GM12891 (cell line): ENCODE results near the gene ASIC2.

Source experiments
- PAX5 ChIP-seq: IDR thresholded peaks from 2 replicates; pipeline ENCODE4 v1.6.1; 2011; ENCODE audit warnings: low read length, moderate library complexity, mild to moderate bottlenecking; ENCODE audit not compliant: insufficient read depth, severe bottlenecking
- POLR2A ChIP-seq: IDR thresholded peaks from 2 replicates; pipeline ENCODE4 v1.6.1; 2011; ENCODE audit warnings: low read depth, low read length, control low read depth
- POLR2AphosphoS5 ChIP-seq: IDR thresholded peaks from 2 replicates; pipeline ENCODE4 v1.6.1; 2011; ENCODE audit warnings: low read depth, low read length, control low read depth
- POU2F2 ChIP-seq: IDR thresholded peaks from 2 replicates; pipeline ENCODE4 v1.6.1; 2011; ENCODE audit warnings: low read depth, mild to moderate bottlenecking, control low read depth, low read length, moderate library complexity
- SPI1 ChIP-seq: IDR thresholded peaks from 2 replicates; pipeline ENCODE4 v1.6.1; 2011; ENCODE audit warnings: low read depth, low read length, control low read depth
- TAF1 ChIP-seq: IDR thresholded peaks from 2 replicates; pipeline ENCODE4 v1.6.1; 2011; ENCODE audit warnings: low read depth, low read length, control low read depth

DNA sequence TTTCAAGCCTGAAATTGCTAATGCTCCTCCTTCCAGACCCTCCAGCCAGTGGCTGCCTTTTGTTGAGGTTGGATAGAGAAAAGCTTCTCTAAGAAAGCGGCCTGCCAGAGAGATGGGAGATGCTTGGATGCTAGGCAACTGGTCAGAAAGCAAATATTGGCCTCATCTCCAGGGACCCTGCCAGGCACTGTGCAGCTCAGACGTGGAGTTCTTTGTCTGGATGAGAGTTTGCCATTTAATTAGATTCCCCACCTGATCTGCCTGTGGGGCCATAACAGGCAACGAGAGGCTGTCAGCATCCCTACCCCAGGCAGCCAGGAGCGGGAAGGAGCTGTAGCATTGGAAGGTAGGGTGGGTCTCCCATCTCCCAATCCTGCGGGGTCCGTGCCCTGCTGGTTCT lies 52.7 kb downstream of the ASIC2 start:
- TF ChIP-seq POLR2A (no peak), POLR2AphosphoS5 (no peak), SPI1 (no peak), TAF1 (no peak), POU2F2 (no peak), PAX5 (no peak)
